Uterus (tissue), 2 donors: Measurements from ENCODE around the gene FBXO48.

Experiments used
- POLR2A ChIP-seq, 2 donors: fragments of 450-650 bp; IDR thresholded peaks; one replicate each; pipeline ENCODE4 v1.6.1; 2016; ENCODE audit warnings: antibody characterized with exemption in 2 of 2, mild to moderate bottlenecking in 1 of 2, moderate library complexity in 1 of 2
- TF ChIP-seq, protein P1 (sequence below), 4 experiments: fragments of 200-600 bp in 2 of 4; fragments of 450-650 bp in 2 of 4; sonication (generic) in 2 of 4; IDR thresholded peaks; one replicate each; pipeline ENCODE4 v1.5.1; 2016 to 2019; ENCODE audit warnings: antibody characterized with exemption in 4 of 4, mild to moderate bottlenecking in 2 of 4, moderate library complexity in 1 of 4

- TF ChIP-seq, protein P1, sequence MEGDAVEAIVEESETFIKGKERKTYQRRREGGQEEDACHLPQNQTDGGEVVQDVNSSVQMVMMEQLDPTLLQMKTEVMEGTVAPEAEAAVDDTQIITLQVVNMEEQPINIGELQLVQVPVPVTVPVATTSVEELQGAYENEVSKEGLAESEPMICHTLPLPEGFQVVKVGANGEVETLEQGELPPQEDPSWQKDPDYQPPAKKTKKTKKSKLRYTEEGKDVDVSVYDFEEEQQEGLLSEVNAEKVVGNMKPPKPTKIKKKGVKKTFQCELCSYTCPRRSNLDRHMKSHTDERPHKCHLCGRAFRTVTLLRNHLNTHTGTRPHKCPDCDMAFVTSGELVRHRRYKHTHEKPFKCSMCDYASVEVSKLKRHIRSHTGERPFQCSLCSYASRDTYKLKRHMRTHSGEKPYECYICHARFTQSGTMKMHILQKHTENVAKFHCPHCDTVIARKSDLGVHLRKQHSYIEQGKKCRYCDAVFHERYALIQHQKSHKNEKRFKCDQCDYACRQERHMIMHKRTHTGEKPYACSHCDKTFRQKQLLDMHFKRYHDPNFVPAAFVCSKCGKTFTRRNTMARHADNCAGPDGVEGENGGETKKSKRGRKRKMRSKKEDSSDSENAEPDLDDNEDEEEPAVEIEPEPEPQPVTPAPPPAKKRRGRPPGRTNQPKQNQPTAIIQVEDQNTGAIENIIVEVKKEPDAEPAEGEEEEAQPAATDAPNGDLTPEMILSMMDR (IDR thresholded peaks at IDR 0.05): no peak
- TF ChIP-seq POLR2A (IDR thresholded peaks at IDR 0.05): no peak
These were observed 1.8 kb downstream of the FBXO48 start for GRCh38 chr2:68465081-68465916.
